Measurements from ENCODE around the gene DYNC1H1.
A peak's percentile ranks its signal among the peaks of the same experiment; 100 is the strongest.
"Not testable (repeated sequence)": the region's sequence is repeated elsewhere in the genome, so short reads cannot be mapped to it uniquely, and the experiment has no call there.

The DYNC1H1 gene

GRCh38 chr14:101965770-101966722 is 1.7 kb downstream of the DYNC1H1 start:
- peak; percentile 31 for DNase-seq

DNA sequence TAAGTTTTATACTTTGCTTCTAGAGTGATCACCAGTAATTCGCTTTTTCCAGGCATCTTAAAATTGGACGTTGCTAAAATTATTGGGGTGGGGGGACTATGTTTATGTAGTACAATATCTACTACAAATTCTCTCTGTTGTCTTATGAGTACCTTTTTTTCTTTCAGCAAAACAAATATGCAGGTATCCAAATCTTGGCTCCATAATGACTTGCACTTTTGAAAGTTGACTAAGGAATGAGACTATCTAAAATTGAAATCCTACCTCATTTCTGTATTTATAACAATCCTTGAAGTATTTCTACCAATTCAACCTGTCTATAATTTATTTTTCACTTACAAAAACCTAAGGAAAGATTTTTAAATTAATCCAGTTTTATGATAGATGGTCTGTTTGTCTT is 2.4 kb downstream of the DYNC1H1 start:
- DNase-seq = no peak

DNA sequence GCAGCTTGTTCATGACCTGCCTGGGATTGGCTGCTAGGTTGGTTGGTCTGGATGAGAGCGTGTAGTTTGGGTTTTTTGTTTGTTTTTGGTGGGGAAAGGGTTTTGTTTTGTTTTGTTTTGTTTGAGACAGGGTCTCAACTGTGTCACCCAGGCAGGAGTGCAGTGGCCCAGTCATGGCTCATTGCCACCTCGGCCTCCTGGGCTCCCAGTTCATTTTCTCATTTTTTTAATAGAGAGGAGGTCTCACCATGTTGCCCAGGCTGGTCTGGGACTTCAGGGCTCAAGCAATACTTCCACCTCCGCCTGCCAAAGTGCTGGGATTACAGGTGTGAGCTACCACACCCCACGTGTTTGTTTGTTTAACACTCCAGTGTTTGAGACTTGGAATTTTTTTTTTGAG is 3.8 kb downstream of the DYNC1H1 start:
- DNase-seq = no peak

DNA sequence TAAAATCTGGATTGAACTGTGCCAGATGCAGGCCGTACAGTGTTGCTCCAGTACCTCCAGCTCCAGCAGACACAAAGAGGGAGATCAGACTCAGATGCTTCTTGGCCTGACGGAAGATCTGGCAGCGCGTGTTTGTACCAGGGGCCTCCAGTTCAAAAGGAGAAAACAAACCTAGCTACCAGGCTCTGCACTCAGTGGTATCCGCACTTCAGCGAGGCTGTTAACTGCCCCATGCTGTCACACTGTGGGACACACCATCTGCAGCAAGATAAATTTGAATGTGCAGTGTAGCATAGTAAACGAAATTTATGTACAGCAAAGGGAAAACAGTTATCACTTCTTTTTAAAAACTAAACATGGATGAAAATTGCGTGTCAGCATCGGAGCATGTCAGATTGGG is 5.1 kb downstream of the DYNC1H1 start:
- DNase-seq = no peak

DNA sequence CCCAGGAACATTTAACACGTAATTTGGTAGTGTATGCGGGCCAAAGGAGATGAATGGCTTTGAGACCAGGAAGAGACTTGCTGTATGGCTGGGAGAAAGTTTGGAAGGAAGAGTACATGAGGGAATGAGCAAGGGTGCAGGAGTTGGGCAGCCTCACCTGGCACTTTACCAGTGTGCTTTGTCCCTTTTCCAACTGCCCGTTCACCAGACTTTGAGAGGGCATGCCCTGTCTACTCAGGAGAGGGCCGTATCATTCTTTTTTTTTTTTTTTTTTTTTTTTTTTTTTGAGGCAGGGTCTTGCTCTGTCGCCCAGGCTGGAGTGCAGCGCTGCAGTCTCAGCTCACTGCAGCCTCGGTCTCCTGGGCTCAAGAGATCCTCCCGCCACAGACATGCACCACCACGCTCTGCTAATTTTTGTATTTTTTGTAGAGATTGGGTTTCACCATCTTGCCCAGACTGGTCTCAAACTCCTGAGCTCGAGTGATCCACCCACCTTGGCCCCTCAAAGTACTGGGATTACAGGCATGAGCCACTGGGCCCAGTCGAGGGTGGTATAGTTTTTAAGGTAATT is 6.5 kb downstream of the DYNC1H1 start:
- DNase-seq = no peak

DNA sequence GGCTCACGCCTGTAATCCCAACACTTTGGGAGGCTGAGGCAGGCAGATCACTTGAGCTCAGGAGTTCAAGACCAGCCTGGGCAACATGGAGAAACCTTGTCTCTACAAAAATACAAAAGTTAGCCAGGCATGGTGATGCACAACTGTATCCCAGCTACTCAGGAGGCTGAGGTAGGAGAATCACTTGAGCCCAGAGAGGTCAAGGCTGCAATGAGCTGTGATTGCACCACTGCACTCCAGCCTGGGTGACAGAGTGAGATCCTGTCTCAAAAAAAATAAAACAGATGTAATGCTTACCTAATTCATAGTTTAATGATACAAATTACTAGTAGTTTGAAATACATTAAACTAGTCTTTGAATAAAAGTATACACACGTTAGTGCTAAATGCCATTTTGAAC is 7.1 kb downstream of the DYNC1H1 start:
- DNase-seq = not testable (repeated sequence)

DNA sequence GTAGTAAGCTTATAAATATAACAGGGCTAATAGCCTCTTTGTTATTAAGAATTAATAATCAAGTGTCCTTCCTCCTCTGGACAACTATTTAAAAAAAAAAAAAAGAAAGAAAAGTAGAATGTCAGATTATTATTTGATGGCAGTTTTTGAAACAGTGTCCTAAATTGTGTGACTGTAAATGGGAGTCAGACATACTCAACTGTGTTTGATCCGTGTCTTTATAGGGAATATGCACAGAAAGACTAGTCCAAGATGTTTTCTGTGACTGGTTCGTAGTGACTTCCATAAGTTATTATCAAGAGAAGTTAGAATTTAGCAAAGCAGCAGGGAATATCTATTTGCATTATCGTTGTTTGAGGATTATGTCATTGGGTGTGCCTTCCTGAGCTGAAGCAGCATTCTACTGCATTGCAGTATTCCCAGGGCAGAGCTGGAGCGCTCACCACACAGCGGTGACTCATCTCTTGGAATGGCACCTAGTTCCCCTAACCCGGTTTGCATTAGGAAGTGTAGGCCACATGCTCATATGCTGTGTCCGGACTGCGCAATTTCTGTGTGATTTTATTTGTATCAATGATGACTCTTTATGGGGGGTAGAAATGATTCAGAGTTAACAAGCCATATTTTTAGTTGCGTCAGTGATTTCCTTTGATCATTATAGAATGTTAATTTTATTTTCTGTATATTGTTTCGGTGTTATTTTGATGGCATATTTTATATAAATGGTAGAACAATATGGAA is 7.9 kb downstream of the DYNC1H1 start:
- peak; percentile 100 for DNase-seq

DNA sequence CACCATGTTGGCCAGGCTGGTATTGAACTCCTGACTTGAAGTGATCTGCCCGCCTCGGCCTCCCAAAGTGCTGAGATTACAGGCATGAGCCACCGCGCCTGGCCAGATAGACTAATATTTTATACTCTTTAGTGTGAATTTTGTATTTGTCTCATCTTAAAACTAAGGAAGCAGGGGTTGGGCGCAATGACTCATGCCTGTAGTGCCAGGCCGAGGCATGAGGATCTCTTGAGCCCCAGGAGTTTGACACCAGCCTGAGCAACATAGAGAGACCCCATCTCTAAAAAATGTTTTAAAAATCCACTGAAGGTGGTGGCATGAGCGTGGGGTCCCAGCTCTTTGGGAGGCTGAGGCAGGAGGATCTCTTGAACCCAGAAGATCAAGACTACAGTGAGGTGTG is 9.0 kb downstream of the DYNC1H1 start:
- DNase-seq = no peak

DNA sequence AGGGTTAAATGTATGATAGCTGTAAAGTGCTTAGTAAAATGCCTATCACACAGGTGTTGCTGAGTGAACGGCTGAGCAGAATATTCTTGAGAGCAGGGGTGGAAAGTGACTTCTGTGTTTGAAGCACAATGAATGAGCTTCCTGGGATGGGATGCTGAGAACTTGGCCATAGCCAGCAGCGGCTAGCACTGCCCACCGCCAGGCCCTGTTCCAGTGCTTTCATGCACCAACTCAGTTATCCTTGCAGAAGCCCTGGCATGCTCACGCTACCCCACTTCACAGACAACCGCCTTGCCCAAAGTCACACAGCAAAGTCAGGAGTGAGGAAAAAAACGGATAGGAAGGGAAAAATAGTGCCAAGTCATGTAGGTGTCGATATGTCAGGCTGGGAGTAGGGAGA is 10.9 kb downstream of the DYNC1H1 start:
- no peak for DNase-seq

- DNase-seq = no peak
Observed at GRCh38 chr14:101977311-101978071, 13.1 kb downstream of the DYNC1H1 start.

GRCh38 chr14:101979666-101980065 is 15.3 kb downstream of the DYNC1H1 start:
- DNase-seq = no peak

- DNase-seq = no peak
Observed at GRCh38 chr14:101980251-101980650, 15.9 kb downstream of the DYNC1H1 start.

GRCh38 chr14:101980700-101981099 is 16.3 kb downstream of the DYNC1H1 start:
- peak; percentile 96 for DNase-seq

DNA sequence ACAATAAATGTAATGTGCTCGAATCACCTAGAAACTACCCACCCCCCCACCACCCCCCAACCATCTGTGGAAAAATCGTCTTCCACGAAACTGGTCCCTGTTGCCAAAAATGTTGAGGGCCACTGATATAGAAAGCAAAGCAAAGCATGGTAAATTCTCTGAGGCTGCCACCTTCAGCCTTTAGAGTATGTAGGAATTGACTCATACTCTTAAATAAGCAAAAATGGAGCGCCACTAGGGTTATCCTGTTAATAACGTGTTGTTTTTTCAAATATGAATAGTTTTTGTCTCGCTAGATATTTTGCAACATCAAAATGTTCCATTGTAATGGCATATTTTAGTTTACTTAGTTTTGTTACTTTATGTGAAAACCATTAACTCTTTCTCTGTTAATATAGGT is 18.2 kb downstream of the DYNC1H1 start:
- DNase-seq = no peak

GRCh38 chr14:101984831-101985230 is 20.5 kb downstream of the DYNC1H1 start:
- not testable (repeated sequence) for DNase-seq

- no peak for DNase-seq
Observed at GRCh38 chr14:101985957-101986356, 21.6 kb downstream of the DYNC1H1 start.

- DNase-seq = no peak
Observed at GRCh38 chr14:101986953-101987352, 22.6 kb downstream of the DYNC1H1 start.

DNA sequence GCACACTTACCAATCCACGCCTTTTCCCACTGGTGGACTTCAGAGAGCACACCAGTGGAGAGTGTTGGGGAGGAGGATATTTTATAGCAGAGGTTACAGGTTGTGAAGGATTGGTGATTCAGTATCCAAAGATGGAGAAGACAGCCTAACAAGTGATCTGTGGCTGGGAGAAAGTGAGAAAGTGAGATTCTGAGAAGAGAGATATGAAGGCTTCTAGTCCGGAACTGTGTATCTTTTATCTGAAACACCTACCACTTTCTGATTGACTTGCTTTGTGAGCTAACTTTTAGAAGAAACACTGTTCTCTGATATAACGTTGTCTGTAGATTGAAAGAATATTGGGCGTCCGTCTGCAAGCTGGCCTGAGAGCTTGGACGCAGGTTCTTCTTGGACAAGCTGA is 24.0 kb downstream of the DYNC1H1 start:
- DNase-seq = no peak

DNA sequence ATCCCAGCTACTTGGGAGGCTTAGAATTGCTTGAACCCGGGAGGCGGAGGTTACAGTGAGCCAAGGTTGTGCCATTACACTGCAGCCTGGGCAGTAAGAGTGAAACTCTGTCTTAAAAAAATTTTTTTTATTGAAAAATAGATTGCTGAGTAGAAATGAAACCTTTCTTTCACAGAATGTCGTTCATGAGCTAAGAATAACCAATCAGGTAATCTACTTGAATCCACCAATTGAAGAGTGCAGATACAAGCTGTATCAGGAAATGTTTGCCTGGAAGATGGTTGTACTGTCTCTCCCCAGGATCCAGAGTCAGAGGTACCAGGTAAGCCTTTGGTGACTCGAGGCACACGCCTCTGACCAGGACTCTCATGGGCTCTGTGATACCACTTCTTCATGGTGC is 27.0 kb downstream of the DYNC1H1 start:
- no peak for DNase-seq

DNA sequence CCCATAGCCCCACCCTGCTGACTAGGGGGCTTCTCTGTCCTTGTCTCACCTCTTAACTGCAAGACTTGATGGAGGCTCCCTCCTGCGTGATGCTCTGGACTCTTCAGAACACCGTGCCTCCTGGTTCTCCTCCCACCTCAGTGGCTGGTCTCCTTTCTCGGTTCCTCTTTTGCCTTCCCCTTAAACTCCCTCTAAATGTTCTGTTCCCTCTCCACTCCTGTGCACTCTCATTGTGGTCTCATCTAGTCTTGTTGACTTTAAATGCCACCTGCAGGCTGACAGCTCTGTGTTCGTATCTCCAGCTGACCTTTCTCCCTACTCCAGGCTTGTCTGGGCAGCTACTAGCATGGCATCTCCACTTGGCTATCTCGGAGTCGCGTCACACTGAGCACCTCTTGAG is 28.3 kb downstream of the DYNC1H1 start:
- no peak for DNase-seq

DNA sequence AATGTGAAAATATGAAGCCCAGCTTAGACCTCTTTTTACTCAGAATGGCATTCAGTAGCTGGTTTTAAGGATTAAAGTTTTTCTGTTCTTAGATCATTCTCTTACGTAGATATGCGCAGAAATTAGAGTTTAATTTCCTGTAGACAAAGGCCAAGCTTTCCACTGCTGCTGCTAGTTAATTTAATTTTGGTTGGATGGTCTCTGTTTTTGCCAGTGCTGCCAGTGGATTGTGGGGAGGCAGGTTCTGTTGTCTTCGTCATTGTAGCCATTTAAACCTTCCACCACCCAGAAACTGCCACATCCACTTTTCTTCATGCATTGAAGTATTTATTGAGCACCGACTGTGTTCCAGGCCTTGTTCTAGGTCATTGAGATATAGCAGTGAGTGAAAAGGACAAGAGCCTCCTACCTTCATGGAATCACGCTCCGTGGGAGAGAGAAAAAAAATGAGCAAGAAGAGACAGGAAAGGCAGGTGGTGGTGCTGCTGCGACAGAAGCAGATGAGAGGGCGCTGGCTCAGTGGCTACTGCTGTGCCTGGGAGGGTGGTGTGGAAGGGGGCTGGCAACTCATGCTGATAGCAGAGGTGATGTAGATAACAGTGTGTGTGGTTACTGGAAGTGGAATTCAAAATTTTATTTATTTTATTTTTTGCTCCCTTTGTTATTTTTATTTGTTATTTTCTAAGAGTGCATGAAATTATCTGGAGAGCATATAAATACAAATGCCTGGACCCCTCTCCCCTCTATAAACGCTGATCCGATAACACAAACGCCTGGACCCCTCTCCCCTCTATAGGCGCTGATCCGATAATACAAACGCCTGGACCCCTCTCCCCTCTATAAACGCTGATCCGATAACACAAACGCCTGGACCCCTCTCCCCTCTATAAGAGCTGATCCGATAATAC is 33.3 kb downstream of the DYNC1H1 start:
- no peak for DNase-seq

- DNase-seq = no peak
Observed at GRCh38 chr14:102000902-102001301, 36.5 kb downstream of the DYNC1H1 start.

Data from fibroblast of skin of right quadriceps (primary cell).